Neural progenitor cell (in vitro differentiated cells): ENCODE measurements around the gene CTU2.

Experiments used
- CTCF ChIP-seq: fragments of 200-600 bp; sonication (generic); IDR thresholded peaks from 2 replicates; pipeline ENCODE4 v1.5.1; 2017; ENCODE audit warnings: antibody characterized with exemption, mild to moderate bottlenecking
- EZH2 ChIP-seq: fragments of 200-600 bp; sonication (generic); IDR thresholded peaks from 2 replicates; pipeline ENCODE4 v1.6.1; 2017; ENCODE audit warnings: antibody characterized with exemption, mild to moderate bottlenecking, moderate library complexity
- EZH2phosphoT487 ChIP-seq: fragments of 200-600 bp; sonication (generic); IDR thresholded peaks from 2 replicates; pipeline ENCODE4 v1.6.1; 2017; ENCODE audit warnings: antibody characterized with exemption

- TF ChIP-seq CTCF (no peak), EZH2 (no peak), EZH2phosphoT487 (no peak)
Observed at GRCh38 chr16:88688013-88688778, 18.1 kb upstream of the CTU2 start.
